ENCODE results near the gene L3MBTL3. TPM values are rescaled to one million over a fixed set of nuclear protein-coding genes. Genes with fewer than 3 reads are reported as not detected.

The L3MBTL3 gene
- total RNA-seq, 1 donor from 2014 or later, result 19.6 TPM

DNA sequence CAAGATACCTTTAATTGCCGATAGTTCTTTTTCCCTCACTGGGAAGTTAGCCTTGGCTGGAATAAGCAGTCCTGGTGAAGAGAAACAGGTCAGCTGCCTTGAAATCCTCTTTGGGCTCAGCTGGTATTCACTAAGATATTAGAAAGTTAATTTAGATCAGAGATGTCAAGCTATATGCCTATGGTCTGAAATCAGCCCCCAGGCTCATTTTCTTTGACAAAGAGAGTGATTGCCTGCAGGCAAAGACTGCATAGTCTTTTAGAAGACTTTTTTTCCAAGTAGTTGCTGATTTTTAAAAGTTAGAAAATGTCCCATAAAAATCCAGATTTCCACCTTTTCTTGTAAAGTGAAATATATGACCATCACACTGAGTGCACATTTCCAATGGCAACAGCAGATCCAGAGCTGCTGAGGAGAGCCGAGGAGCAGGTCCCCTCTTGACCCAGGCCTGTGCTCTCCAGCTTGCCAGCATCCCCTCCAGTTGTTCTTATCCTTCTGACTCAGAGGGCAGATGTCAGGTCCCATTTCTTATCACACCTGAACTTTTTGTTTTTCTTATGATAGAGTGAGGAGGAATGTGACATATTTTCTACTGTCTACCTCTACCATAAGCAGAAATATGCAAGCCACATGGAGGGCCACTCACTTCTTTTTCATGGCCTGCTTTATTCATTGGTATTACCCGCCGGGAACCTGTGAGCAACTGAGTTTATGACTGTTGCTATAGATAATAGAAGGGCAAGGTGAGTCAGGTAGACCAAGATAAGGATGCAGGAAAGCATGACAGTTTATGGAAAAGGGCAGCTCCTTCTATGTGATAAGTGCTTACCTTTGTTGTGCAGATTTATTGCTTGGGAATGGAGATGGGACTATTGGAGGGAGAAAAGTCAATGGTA, 17.6 kb upstream of the L3MBTL3 start:
- Histone ChIP-seq H3K27me3 (no peaks in the 10 kb centered on the region), H3K4me3 (no peak overlapping the region), H3K4me1 (no peaks in the 10 kb centered on the region), H3K27ac (no peak overlapping the region), H3K9me3 (no peaks in the 10 kb centered on the region), H3K36me3 (no peaks in the 10 kb centered on the region)
- TF ChIP-seq POLR2A (IDR thresholded peaks at IDR 0.05) (no peak), POLR2AphosphoS5 (IDR thresholded peaks at IDR 0.05; ENCODE audit: insufficient read depth in 1 of 2, low read depth in 1 of 2) (no peak)
- TF ChIP-seq, protein P1, sequence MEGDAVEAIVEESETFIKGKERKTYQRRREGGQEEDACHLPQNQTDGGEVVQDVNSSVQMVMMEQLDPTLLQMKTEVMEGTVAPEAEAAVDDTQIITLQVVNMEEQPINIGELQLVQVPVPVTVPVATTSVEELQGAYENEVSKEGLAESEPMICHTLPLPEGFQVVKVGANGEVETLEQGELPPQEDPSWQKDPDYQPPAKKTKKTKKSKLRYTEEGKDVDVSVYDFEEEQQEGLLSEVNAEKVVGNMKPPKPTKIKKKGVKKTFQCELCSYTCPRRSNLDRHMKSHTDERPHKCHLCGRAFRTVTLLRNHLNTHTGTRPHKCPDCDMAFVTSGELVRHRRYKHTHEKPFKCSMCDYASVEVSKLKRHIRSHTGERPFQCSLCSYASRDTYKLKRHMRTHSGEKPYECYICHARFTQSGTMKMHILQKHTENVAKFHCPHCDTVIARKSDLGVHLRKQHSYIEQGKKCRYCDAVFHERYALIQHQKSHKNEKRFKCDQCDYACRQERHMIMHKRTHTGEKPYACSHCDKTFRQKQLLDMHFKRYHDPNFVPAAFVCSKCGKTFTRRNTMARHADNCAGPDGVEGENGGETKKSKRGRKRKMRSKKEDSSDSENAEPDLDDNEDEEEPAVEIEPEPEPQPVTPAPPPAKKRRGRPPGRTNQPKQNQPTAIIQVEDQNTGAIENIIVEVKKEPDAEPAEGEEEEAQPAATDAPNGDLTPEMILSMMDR (IDR thresholded peaks at IDR 0.05), result no peak
- no peak for DNase-seq (ENCODE audit: extremely low spot score in 2 of 2)
- intact Hi-C loops (cut with DNase I), result no loop called here

DNA sequence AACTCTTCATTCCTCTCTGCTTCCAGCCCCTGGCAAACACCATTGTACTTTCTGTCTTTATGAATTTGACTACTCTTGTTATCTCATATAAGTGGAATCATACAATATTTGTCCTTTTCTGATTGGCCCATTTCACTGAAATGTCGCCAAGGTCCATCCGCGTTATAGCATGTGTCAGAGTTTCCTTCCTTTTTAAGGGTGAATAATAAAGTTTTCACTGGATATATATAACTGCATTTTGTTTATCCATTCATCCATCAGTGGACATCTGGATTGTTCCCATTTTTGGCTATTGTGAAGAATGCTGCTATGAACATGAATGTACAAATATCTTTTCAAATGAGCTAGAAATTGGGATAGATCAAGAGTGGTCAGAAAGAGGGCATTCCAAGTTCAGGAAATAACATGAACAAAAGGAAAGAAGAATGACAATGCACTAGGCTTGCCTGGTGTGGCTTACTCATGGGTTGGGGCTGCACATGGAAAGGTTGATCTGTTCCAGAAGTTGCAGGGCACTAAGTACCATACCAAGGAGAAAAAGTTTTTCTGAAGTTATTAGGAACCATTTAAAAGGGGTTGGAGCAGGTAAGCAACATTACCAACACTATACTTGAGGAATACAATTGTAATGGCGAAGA, 10.0 kb upstream of the L3MBTL3 start:
- Histone ChIP-seq H3K27me3 (no peaks in the 10 kb centered on the region), H3K27ac (no peak overlapping the region), H3K4me3 (no peak overlapping the region), H3K36me3 (no peaks in the 10 kb centered on the region), H3K9me3 (no peaks in the 10 kb centered on the region), H3K4me1 (no peaks in the 10 kb centered on the region)
- TF ChIP-seq POLR2A (IDR thresholded peaks at IDR 0.05), result no peak
- TF ChIP-seq, protein P1 (IDR thresholded peaks at IDR 0.05), result no peak
- no peak for TF ChIP-seq POLR2AphosphoS5 (IDR thresholded peaks at IDR 0.05; ENCODE audit: insufficient read depth in 1 of 2, low read depth in 1 of 2)
- no peak for DNase-seq (ENCODE audit: extremely low spot score in 2 of 2)
- intact Hi-C loops (cut with DNase I), result no loop called here

DNA sequence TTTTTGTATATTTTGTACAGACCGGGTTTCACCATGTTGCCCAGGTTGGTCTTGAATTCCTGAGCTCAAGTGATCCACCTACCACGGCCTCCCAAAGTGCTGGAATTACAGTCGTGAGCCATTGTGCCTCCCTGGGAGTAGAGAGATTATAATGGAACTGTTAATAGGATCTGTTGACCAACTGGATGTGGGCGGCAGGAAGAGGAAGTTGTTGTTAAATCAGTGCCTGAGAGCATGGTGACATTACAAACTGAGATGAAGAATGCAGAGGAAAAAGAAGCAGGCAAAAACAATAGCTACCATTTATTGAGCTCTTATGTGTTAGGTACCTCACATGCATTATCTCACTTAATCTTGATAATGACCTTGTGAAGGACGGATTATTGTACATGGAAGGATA, 9.2 kb upstream of the L3MBTL3 start:
- H3K4me3 ChIP-seq, result no peak overlapping the region
- intact Hi-C loops (cut with DNase I), result no loop called here
- TF ChIP-seq, protein P1 (IDR thresholded peaks at IDR 0.05), result no peak
- TF ChIP-seq POLR2A (IDR thresholded peaks at IDR 0.05) (no peak), POLR2AphosphoS5 (IDR thresholded peaks at IDR 0.05; ENCODE audit: insufficient read depth in 1 of 2, low read depth in 1 of 2) (no peak)
- no peaks in the 10 kb centered on the region for H3K36me3 ChIP-seq
- no peak overlapping the region for H3K27ac ChIP-seq
- no peaks in the 10 kb centered on the region for H3K27me3 ChIP-seq
- H3K9me3 ChIP-seq, result no peaks in the 10 kb centered on the region
- no peak for DNase-seq (ENCODE audit: extremely low spot score in 2 of 2)
- H3K4me1 ChIP-seq, result no peaks in the 10 kb centered on the region

DNA sequence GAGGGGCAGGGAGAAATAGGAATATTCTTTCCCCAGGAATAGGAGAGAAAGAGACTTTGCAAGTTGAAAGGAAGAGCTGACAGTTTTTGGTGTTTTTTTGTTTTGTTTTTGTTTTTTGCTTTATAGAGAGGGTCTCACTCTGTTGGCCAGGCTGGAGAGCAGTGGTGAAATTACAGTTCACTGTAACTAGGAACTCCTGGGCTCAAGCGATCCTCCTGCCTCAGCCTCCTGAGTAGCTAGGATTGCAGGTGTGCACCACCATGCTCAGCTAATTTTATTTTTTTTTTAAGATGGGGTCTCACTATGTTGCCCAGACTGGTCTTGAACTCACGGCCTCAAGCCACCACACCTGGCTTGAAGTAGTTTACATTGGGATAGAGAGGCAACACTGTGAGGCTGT, 8.0 kb upstream of the L3MBTL3 start:
- no peaks in the 10 kb centered on the region for H3K27me3 ChIP-seq
- H3K4me3 ChIP-seq, result no peak overlapping the region
- DNase-seq (ENCODE audit: extremely low spot score in 2 of 2), result no peak
- H3K4me1 ChIP-seq, result no peaks in the 10 kb centered on the region
- no peaks in the 10 kb centered on the region for H3K36me3 ChIP-seq
- TF ChIP-seq POLR2A (IDR thresholded peaks at IDR 0.05) (no peak), POLR2AphosphoS5 (IDR thresholded peaks at IDR 0.05; ENCODE audit: insufficient read depth in 1 of 2, low read depth in 1 of 2) (no peak)
- TF ChIP-seq, protein P1 (IDR thresholded peaks at IDR 0.05), result no peak
- H3K9me3 ChIP-seq, result no peaks in the 10 kb centered on the region
- no peak overlapping the region for H3K27ac ChIP-seq
- intact Hi-C loops (cut with DNase I), result no loop called here

DNA sequence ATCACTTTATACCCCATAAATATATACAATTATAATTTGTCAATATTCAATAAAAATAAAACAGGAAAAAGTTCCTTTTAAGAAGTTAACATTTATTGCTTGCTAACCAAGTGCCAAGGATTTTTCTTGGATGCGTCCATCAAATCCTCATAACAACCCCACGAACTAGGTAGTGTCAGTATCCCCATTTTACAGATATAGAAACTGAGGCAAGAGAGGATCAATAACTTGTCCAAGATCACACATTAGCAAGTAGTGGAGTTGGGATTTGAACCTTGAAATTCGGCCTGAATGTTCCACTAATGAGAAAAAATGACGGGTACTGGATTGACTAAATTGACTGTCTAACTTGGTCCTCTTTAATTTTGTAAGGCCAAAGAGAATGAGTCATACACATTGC, 5.7 kb upstream of the L3MBTL3 start:
- Histone ChIP-seq H3K9me3 (no peaks in the 10 kb centered on the region), H3K36me3 (no peaks in the 10 kb centered on the region), H3K4me1 (no peaks in the 10 kb centered on the region), H3K27me3 (no peaks in the 10 kb centered on the region), H3K4me3 (no peak overlapping the region), H3K27ac (no peak overlapping the region)
- TF ChIP-seq POLR2AphosphoS5 (IDR thresholded peaks at IDR 0.05; ENCODE audit: insufficient read depth in 1 of 2, low read depth in 1 of 2) (no peak), POLR2A (IDR thresholded peaks at IDR 0.05) (no peak)
- TF ChIP-seq, protein P1 (IDR thresholded peaks at IDR 0.05), result no peak
- intact Hi-C loops (cut with DNase I), result no loop called here
- no peak for DNase-seq (ENCODE audit: extremely low spot score in 2 of 2)
